ENCODE data around the gene DNAH2.

- TF ChIP-seq BCL11A (tag by site-specific recombination; IDR thresholded peaks at IDR 0.05; ENCODE audit: low read depth): no peak
- TF ChIP-seq ZNF423 (tag by site-specific recombination; IDR thresholded peaks at IDR 0.05): no peak
- TF ChIP-seq ZNF664 (tag by site-specific recombination; IDR thresholded peaks at IDR 0.05): no peak
- TF ChIP-seq, protein P1, sequence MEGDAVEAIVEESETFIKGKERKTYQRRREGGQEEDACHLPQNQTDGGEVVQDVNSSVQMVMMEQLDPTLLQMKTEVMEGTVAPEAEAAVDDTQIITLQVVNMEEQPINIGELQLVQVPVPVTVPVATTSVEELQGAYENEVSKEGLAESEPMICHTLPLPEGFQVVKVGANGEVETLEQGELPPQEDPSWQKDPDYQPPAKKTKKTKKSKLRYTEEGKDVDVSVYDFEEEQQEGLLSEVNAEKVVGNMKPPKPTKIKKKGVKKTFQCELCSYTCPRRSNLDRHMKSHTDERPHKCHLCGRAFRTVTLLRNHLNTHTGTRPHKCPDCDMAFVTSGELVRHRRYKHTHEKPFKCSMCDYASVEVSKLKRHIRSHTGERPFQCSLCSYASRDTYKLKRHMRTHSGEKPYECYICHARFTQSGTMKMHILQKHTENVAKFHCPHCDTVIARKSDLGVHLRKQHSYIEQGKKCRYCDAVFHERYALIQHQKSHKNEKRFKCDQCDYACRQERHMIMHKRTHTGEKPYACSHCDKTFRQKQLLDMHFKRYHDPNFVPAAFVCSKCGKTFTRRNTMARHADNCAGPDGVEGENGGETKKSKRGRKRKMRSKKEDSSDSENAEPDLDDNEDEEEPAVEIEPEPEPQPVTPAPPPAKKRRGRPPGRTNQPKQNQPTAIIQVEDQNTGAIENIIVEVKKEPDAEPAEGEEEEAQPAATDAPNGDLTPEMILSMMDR (tag by site-specific recombination; IDR thresholded peaks at IDR 0.05): no peak
- no peak for TF ChIP-seq ZNF280D (tag by site-specific recombination; IDR thresholded peaks at IDR 0.05)
- TF ChIP-seq, protein P2, sequence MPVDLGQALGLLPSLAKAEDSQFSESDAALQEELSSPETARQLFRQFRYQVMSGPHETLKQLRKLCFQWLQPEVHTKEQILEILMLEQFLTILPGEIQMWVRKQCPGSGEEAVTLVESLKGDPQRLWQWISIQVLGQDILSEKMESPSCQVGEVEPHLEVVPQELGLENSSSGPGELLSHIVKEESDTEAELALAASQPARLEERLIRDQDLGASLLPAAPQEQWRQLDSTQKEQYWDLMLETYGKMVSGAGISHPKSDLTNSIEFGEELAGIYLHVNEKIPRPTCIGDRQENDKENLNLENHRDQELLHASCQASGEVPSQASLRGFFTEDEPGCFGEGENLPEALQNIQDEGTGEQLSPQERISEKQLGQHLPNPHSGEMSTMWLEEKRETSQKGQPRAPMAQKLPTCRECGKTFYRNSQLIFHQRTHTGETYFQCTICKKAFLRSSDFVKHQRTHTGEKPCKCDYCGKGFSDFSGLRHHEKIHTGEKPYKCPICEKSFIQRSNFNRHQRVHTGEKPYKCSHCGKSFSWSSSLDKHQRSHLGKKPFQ (tag by site-specific recombination; IDR thresholded peaks at IDR 0.05): no peak
- TF ChIP-seq, protein P3, sequence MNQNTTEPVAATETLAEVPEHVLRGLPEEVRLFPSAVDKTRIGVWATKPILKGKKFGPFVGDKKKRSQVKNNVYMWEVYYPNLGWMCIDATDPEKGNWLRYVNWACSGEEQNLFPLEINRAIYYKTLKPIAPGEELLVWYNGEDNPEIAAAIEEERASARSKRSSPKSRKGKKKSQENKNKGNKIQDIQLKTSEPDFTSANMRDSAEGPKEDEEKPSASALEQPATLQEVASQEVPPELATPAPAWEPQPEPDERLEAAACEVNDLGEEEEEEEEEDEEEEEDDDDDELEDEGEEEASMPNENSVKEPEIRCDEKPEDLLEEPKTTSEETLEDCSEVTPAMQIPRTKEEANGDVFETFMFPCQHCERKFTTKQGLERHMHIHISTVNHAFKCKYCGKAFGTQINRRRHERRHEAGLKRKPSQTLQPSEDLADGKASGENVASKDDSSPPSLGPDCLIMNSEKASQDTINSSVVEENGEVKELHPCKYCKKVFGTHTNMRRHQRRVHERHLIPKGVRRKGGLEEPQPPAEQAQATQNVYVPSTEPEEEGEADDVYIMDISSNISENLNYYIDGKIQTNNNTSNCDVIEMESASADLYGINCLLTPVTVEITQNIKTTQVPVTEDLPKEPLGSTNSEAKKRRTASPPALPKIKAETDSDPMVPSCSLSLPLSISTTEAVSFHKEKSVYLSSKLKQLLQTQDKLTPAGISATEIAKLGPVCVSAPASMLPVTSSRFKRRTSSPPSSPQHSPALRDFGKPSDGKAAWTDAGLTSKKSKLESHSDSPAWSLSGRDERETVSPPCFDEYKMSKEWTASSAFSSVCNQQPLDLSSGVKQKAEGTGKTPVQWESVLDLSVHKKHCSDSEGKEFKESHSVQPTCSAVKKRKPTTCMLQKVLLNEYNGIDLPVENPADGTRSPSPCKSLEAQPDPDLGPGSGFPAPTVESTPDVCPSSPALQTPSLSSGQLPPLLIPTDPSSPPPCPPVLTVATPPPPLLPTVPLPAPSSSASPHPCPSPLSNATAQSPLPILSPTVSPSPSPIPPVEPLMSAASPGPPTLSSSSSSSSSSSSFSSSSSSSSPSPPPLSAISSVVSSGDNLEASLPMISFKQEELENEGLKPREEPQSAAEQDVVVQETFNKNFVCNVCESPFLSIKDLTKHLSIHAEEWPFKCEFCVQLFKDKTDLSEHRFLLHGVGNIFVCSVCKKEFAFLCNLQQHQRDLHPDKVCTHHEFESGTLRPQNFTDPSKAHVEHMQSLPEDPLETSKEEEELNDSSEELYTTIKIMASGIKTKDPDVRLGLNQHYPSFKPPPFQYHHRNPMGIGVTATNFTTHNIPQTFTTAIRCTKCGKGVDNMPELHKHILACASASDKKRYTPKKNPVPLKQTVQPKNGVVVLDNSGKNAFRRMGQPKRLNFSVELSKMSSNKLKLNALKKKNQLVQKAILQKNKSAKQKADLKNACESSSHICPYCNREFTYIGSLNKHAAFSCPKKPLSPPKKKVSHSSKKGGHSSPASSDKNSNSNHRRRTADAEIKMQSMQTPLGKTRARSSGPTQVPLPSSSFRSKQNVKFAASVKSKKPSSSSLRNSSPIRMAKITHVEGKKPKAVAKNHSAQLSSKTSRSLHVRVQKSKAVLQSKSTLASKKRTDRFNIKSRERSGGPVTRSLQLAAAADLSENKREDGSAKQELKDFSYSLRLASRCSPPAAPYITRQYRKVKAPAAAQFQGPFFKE (tag by site-specific recombination; IDR thresholded peaks at IDR 0.05; ENCODE audit: borderline replicate concordance): no peak
Measured at GRCh38 chr17:7807206-7807605, 89.7 kb downstream of the DNAH2 start.

Data from HEK293 (cell line).